Stomach smooth muscle (tissue), 2 donors: ENCODE data around the gene BAIAP2L1.
"Not testable (repeated sequence)": the region's sequence is repeated elsewhere in the genome, so short reads cannot be mapped to it uniquely, and the experiment has no call there.

Experiments
- H3K27ac ChIP-seq: one replicate; pipeline ENCODE4 v1.7.0; 2013; ENCODE audit warnings: mild to moderate bottlenecking, low read length, inconsistent platforms
- H3K27me3 ChIP-seq, 2 donors: one replicate each; pipeline ENCODE4 v1.7.0; 2013; ENCODE audit warnings: low read length in 2 of 2; ENCODE audit not compliant: insufficient read depth in 2 of 2, control insufficient read depth in 1 of 2
- H3K36me3 ChIP-seq, 2 donors: one replicate each; pipeline ENCODE4 v1.7.0; 2013; ENCODE audit warnings: low read length in 2 of 2; ENCODE audit not compliant: control insufficient read depth in 2 of 2, insufficient read depth in 2 of 2
- H3K4me1 ChIP-seq: one replicate; pipeline ENCODE4 v1.7.0; 2013; ENCODE audit warnings: low read length; ENCODE audit not compliant: control insufficient read depth, insufficient read depth
- H3K4me3 ChIP-seq, 2 donors: one replicate each; pipeline ENCODE4 v1.7.0; 2013; ENCODE audit warnings: low read length in 2 of 2
- H3K9ac ChIP-seq, 2 donors: one replicate each; pipeline ENCODE4 v1.7.0; 2013; ENCODE audit warnings: low read length in 2 of 2, mild to moderate bottlenecking in 1 of 2
- H3K9me3 ChIP-seq, 2 donors: one replicate each; pipeline ENCODE4 v1.7.0; 2013; ENCODE audit warnings: low read length in 2 of 2; ENCODE audit not compliant: control insufficient read depth in 2 of 2
- donor health status: healthy.
- donor health status: Pancreatic carcinoma.

BAIAP2L1 gene

GRCh38 chr7:98322331-98323270 is 78.3 kb downstream of the BAIAP2L1 start:
- H3K27ac ChIP-seq = no peak overlapping the region
- H3K36me3 ChIP-seq = peaks cover 0 to 3% of the 10 kb centered on the region in 2 donors
- peaks cover 3% of the 10 kb centered on the region in 2 donors for H3K27me3 ChIP-seq
- H3K4me1 ChIP-seq = no peaks in the 10 kb centered on the region
- H3K9ac ChIP-seq = no peak overlapping the region
- H3K4me3 ChIP-seq = no peak overlapping the region
- H3K9me3 ChIP-seq = peaks cover 0 to 5% of the 10 kb centered on the region in 2 donors

DNA sequence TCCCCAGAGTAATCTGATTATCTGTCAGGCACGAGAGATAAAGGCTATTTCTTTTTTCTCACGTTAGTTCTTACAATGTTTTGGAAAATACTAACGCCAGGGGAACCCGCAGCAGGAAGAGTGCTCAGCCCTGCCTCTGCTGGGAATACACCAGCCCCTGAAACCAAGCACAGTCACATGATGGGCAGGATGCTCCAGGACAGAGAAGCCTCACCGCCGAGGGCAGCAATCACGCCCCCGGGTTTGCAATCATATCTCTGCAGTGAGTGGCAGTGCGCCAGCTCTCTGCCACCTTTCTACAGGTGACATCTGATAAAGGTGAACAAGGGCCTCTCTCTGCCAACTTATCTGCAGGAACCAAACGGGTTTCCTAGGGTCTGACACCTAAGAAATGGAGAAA is 79.6 kb downstream of the BAIAP2L1 start:
- Histone ChIP-seq H3K27ac (no peak overlapping the region), H3K9ac (no peak overlapping the region), H3K4me1 (no peaks in the 10 kb centered on the region), H3K36me3 (peaks cover 0 to 3% of the 10 kb centered on the region in 2 donors), H3K27me3 (peaks cover 3% of the 10 kb centered on the region in 2 donors), H3K9me3 (peaks cover 0 to 4% of the 10 kb centered on the region in 2 donors), H3K4me3 (no peak overlapping the region)

GRCh38 chr7:98319176-98319575 is 81.7 kb downstream of the BAIAP2L1 start:
- Histone ChIP-seq H3K4me1 (no peaks in the 10 kb centered on the region), H3K27ac (no peak overlapping the region), H3K36me3 (peaks cover 0 to 3% of the 10 kb centered on the region in 2 donors), H3K4me3 (no peak overlapping the region), H3K9ac (no peak overlapping the region), H3K27me3 (peaks cover 3% of the 10 kb centered on the region in 2 donors), H3K9me3 (peaks cover 0 to 4% of the 10 kb centered on the region in 2 donors)

DNA sequence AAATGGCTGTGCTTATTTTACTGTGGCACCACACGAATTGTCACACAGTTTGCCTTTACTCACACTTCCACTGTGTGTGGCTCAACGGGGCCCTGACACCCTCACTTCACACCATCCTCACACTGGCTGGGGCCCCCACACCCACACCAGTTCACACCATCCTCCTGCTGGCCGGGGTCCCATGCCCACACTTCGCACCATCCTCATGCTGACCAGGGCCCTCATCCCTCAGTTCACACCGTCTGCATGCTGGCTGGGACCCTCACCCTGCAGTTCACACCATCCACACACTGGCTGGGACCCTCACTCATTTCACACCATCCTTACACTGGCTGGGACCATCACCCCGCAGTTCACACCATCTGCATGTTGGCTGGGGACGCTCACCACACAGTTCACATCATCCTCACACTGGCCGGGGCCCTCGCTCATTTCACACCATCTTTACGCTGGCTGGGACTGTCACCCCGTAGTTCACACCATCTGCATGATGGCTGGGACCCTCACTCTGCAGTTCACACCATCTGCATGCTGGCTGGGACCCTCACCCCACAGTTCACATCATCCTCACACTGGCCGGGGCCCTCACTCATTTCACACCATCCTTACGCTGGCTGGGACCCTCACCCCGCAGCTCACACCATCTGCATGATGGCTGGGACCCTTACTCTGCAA is 83.4 kb downstream of the BAIAP2L1 start:
- no peak overlapping the region for H3K9ac ChIP-seq
- no peak overlapping the region for H3K27ac ChIP-seq
- peaks cover 0 to 4% of the 10 kb centered on the region in 2 donors for H3K9me3 ChIP-seq
- peaks cover 3% of the 10 kb centered on the region in 2 donors for H3K27me3 ChIP-seq
- H3K4me3 ChIP-seq = no peak overlapping the region
- H3K36me3 ChIP-seq = peaks cover 0 to 3% of the 10 kb centered on the region in 2 donors
- no peaks in the 10 kb centered on the region for H3K4me1 ChIP-seq

DNA sequence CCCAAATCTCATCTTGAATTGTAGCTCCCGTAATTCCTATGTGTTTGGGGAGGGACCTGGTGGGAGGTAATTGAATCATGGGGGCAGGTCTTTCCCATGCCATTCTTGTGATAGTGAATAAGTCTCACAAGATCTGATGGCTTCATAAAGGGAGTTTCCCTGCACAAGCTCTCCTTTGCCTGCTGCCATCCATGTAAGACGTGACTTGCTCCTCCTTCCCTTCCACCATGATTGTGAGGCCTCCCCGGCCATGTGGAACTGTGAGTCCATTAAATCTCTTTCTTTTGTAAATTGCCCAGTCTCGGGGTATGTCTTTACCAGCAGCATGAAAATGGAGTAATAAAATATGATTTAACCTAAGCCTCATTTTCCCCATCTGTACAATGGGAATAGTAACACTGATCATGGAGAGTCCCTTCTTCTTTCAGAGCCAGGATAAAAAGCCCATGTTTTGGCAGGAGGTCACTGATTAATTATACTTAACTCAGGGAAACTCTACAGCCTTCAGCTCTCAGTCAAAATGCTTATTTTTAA is 84.8 kb downstream of the BAIAP2L1 start:
- H3K4me1 ChIP-seq = not testable (repeated sequence)

DNA sequence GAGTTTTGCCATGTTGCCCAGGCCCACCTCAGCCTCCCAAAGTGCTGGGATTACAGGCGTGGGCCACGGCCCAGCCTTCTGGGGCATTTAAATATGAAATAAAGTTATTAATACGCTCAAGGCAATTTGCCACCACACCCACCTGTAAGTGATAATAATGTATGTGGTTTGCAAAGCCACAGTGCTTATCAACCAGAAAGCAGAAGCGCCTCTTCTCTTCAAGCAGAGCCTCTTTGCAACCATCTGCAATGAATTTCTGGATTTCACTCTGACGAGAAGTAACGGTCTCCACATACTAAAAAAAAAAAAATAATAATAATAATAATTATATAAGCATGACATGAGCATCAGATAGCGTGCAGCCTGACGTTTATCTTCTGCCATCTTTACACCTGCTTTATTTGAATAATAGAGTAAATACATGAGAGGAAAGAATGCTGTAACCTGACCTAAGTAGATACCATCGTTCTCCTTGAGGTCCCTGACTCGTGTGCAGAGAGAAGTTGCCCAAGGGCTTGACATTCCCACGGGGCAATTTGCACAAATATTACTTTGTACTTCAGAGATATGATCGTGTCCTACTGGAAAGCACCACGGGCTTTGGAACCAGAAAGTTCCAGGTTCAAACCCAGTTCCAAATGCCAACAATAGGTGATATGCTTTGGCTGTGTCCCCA is 85.4 kb downstream of the BAIAP2L1 start:
- Histone ChIP-seq H3K9me3 (no peaks in the 10 kb centered on the region), H3K27me3 (no peaks in the 10 kb centered on the region), H3K36me3 (no peaks in the 10 kb centered on the region), H3K27ac (no peak overlapping the region), H3K9ac (no peak overlapping the region), H3K4me3 (no peak overlapping the region), H3K4me1 (no peaks in the 10 kb centered on the region)

More for the DNA sequence above, 84.8 kb downstream of the BAIAP2L1 start:
- H3K4me3 ChIP-seq, H3K27me3 ChIP-seq, H3K9ac ChIP-seq, H3K9me3 ChIP-seq, H3K36me3 ChIP-seq, H3K27ac ChIP-seq: not testable (repeated sequence)

GRCh38 chr7:98314469-98314868 is 86.4 kb downstream of the BAIAP2L1 start:
- Histone ChIP-seq H3K27ac (no peak overlapping the region), H3K9me3 (no peaks in the 10 kb centered on the region), H3K9ac (no peak overlapping the region), H3K36me3 (no peaks in the 10 kb centered on the region), H3K4me3 (no peak overlapping the region), H3K27me3 (no peaks in the 10 kb centered on the region), H3K4me1 (no peaks in the 10 kb centered on the region)

- Histone ChIP-seq H3K27me3 (no peaks in the 10 kb centered on the region), H3K27ac (no peak overlapping the region), H3K9ac (no peak overlapping the region), H3K36me3 (peaks cover 4 to 6% of the 10 kb centered on the region in 2 donors), H3K4me1 (no peaks in the 10 kb centered on the region), H3K4me3 (no peak overlapping the region), H3K9me3 (no peaks in the 10 kb centered on the region)
Measured at GRCh38 chr7:98312201-98312600, 88.7 kb downstream of the BAIAP2L1 start.

- no peak overlapping the region for H3K27ac ChIP-seq
- H3K27me3 ChIP-seq = no peaks in the 10 kb centered on the region
- no peak overlapping the region for H3K9ac ChIP-seq
- no peaks in the 10 kb centered on the region for H3K9me3 ChIP-seq
- no peaks in the 10 kb centered on the region for H3K4me1 ChIP-seq
- no peak overlapping the region for H3K4me3 ChIP-seq
- peaks cover 4 to 6% of the 10 kb centered on the region in 2 donors for H3K36me3 ChIP-seq
Measured at GRCh38 chr7:98309566-98309965, 91.3 kb downstream of the BAIAP2L1 start.

- Histone ChIP-seq H3K4me1 (no peaks in the 10 kb centered on the region), H3K9ac (no peak overlapping the region), H3K9me3 (no peaks in the 10 kb centered on the region), H3K4me3 (no peak overlapping the region), H3K36me3 (peaks cover 4 to 6% of the 10 kb centered on the region in 2 donors), H3K27me3 (no peaks in the 10 kb centered on the region), H3K27ac (no peak overlapping the region)
Measured at GRCh38 chr7:98307971-98308466, 92.9 kb downstream of the BAIAP2L1 start.
